RWPE2 (cell line): ENCODE data around the gene NR2C1.
"Not testable (repeated sequence)": the region's sequence is repeated elsewhere in the genome, so short reads cannot be mapped to it uniquely, and the experiment has no call there.

Source experiments
- ATAC-seq: fragments of 200-7000 bp; cut with Tn5 transposase; 3 replicates; pipeline ENCODE4 v1.9.1; 2021; ENCODE audit warnings: low read depth
- DNase-seq: peaks from one replicate; pipeline ENCODE4 v3.0.0-alpha.2; 2020; ENCODE audit warnings: low spot score
- H3K27ac ChIP-seq: fragments of 450-650 bp; 2 replicates; pipeline ENCODE4 v1.5.1; 2017; ENCODE audit warnings: mild to moderate bottlenecking; ENCODE audit not compliant: poor library complexity, severe bottlenecking
- H3K27me3 ChIP-seq: fragments of 250-450 bp; sonication (Bioruptor Pico); 2 replicates; pipeline ENCODE4 v1.5.1; 2021; ENCODE audit warnings: mild to moderate bottlenecking, moderate library complexity; ENCODE audit not compliant: insufficient read depth, poor library complexity, severe bottlenecking
- H3K36me3 ChIP-seq: fragments of 250-450 bp; sonication (Bioruptor Pico); 2 replicates; pipeline ENCODE4 v1.5.1; 2020; ENCODE audit warnings: low read depth, mild to moderate bottlenecking, moderate library complexity
- H3K4me1 ChIP-seq: fragments of 250-450 bp; sonication (Bioruptor Pico); 2 replicates; pipeline ENCODE4 v1.5.1; 2021; ENCODE audit warnings: mild to moderate bottlenecking, moderate library complexity; ENCODE audit not compliant: insufficient read depth, poor library complexity, severe bottlenecking
- H3K4me3 ChIP-seq: fragments of 250-450 bp; sonication (Bioruptor Pico); 2 replicates; pipeline ENCODE4 v1.5.1; 2021; ENCODE audit warnings: mild to moderate bottlenecking, moderate library complexity; ENCODE audit not compliant: severe bottlenecking
- H3K9me3 ChIP-seq: fragments of 250-450 bp; sonication (Bioruptor Pico); 2 replicates; pipeline ENCODE4 v1.5.1; 2021; ENCODE audit warnings: mild to moderate bottlenecking, moderate library complexity; ENCODE audit not compliant: severe bottlenecking
- TF ChIP-seq, protein P1 (sequence below): fragments of 450-650 bp; IDR thresholded peaks from one replicate; pipeline ENCODE4 v1.5.1; 2017; ENCODE audit warnings: mild to moderate bottlenecking, moderate library complexity; ENCODE audit not compliant: poor library complexity, severe bottlenecking

NR2C1 gene

DNA sequence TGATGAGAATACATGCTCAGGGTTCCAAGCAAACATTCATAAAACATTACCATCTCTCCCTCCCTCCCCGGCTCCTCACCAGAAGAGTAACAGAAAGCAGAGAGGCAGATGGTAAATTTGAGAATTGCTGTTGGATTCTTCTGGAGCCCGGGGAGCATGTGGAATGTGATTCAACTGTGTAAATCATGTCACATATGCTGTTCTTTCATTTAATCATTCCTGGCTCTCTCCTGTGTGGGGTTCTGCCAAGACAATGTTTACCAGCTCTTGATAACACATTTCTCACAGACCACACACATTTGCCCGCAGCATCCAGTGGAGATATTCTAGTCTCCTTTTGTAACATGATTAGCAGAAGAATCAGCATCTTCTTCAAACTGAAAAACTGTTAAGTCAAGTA lies 23.4 kb upstream of the NR2C1 start:
- Histone ChIP-seq H3K4me1 (peaks cover 4% of the 10 kb centered on the region), H3K27me3 (no peaks in the 10 kb centered on the region), H3K36me3 (peaks cover 83% of the 10 kb centered on the region), H3K4me3 (no peak overlapping the region), H3K9me3 (no peaks in the 10 kb centered on the region), H3K27ac (no peak overlapping the region)
- TF ChIP-seq, protein P1, sequence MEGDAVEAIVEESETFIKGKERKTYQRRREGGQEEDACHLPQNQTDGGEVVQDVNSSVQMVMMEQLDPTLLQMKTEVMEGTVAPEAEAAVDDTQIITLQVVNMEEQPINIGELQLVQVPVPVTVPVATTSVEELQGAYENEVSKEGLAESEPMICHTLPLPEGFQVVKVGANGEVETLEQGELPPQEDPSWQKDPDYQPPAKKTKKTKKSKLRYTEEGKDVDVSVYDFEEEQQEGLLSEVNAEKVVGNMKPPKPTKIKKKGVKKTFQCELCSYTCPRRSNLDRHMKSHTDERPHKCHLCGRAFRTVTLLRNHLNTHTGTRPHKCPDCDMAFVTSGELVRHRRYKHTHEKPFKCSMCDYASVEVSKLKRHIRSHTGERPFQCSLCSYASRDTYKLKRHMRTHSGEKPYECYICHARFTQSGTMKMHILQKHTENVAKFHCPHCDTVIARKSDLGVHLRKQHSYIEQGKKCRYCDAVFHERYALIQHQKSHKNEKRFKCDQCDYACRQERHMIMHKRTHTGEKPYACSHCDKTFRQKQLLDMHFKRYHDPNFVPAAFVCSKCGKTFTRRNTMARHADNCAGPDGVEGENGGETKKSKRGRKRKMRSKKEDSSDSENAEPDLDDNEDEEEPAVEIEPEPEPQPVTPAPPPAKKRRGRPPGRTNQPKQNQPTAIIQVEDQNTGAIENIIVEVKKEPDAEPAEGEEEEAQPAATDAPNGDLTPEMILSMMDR: no peak
- DNase-seq (no peak), ATAC-seq (no peak)

DNA sequence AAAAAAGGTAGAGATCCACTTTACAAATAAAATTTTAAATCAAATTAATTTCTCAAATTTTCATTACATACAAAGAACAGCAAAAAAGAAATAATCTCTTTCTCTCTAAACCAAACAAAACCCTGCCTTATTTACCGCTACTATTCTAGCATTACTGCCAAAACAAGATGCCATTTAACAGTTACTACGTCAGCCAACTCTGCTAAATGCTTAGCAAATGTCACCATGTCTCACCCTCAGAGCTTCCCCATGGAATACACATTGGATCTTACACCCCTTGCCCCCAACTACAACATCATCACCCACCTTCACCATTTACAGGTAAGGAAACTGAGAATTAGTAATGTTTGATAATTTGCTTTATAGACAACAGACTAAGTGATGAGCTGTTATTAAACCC lies 23.0 kb upstream of the NR2C1 start:
- Histone ChIP-seq H3K36me3 (peaks cover 84% of the 10 kb centered on the region), H3K27ac (no peak overlapping the region)
- no peak for ATAC-seq

DNA sequence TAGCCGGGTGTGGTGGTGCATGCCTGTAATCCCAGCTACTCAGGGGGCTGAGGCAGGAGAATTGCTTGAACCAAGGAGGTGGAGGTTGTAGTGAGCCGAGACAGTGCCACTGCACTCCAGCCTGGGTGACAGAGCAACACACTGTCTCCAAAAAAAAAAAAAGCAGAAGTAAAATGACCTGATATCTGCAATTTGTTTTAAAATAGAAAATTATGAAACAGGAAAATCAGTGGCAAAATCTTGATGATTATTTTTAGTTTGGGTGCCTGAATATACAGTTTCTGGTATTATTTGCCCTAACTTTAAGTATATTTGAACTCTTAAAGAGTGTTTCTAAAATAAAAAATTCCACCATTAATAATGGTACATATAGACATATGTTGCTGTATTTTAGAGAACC lies 22.4 kb upstream of the NR2C1 start:
- H3K4me3 ChIP-seq, H3K27me3 ChIP-seq, H3K4me1 ChIP-seq, H3K9me3 ChIP-seq, DNase-seq, H3K27ac ChIP-seq, ATAC-seq: not testable (repeated sequence)
- H3K36me3 ChIP-seq: peaks cover 84% of the 10 kb centered on the region

More for the DNA sequence above, 23.0 kb upstream of the NR2C1 start:
- H3K4me1 ChIP-seq: peaks cover 4% of the 10 kb centered on the region
- DNase-seq: no peak
- H3K9me3 ChIP-seq: no peaks in the 10 kb centered on the region
- no peaks in the 10 kb centered on the region for H3K27me3 ChIP-seq
- TF ChIP-seq, protein P1: no peak
- H3K4me3 ChIP-seq: no peak overlapping the region

DNA sequence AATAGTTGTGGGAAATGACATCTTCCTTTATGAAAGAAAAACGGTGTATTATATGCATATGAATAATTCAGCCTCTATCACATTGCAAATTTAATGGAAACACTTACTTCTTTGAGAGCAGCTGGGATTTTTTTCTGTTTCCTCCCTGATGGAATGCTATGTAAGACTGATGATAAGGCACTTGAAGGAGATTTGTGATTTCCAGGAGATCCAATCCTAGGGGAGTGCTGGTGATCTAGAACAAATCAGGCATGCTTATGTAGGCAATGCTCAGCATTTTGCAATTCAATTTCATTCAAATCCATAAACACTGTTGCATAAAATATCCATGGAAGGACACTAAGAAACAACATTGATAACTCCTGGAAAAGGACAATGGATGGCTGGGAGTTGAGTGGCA lies 16.0 kb upstream of the NR2C1 start:
- peaks cover 85% of the 10 kb centered on the region for H3K36me3 ChIP-seq
- H3K27ac ChIP-seq: no peak overlapping the region
- no peak for ATAC-seq
- TF ChIP-seq, protein P1: no peak
- H3K4me3 ChIP-seq: no peak overlapping the region
- no peaks in the 10 kb centered on the region for H3K9me3 ChIP-seq
- no peaks in the 10 kb centered on the region for H3K4me1 ChIP-seq
- no peaks in the 10 kb centered on the region for H3K27me3 ChIP-seq
- no peak for DNase-seq

DNA sequence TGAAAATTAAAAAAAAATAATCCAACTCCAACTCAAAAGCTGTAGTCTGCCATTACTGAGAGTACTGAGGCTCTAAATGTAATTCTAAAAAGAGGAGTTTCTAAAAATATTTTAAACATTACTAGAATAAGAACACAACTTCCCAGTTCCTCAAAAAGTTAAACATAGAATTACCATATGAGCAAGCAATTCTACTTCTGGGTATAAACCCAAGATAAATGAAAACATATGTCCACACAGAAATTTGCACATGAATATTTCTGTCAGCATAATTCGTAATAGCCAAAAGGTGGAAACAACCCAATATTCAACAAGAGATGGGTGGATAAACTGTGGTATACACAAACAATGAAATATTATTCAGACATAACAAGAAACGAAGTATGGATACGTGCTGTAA lies 15.0 kb upstream of the NR2C1 start:
- TF ChIP-seq, protein P1: no peak
- Histone ChIP-seq H3K4me1 (no peaks in the 10 kb centered on the region), H3K4me3 (no peak overlapping the region), H3K27me3 (no peaks in the 10 kb centered on the region), H3K27ac (no peak overlapping the region), H3K36me3 (peaks cover 91% of the 10 kb centered on the region), H3K9me3 (no peaks in the 10 kb centered on the region)
- DNase-seq (no peak), ATAC-seq (no peak)

DNA sequence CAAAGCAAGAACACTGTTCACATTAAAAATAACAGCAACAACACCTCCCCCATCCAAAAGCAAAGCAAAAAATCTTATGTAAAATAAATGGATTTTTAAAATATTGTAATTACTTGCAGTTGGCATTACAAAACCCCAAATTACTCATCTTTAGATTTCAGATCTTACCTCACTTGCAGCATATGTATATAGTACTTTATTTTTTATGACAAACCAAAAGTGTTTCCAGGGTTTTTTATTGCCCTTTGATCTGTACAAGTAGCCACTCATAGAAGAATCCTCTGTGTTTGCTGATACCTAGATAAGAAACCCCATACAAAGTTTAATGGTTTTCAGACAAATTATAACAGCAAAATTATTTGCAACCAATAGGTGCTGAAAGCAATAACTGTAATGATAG lies 12.2 kb upstream of the NR2C1 start:
- TF ChIP-seq, protein P1: no peak
- no peaks in the 10 kb centered on the region for H3K27me3 ChIP-seq
- ATAC-seq: no peak
- H3K4me3 ChIP-seq: no peak overlapping the region
- H3K4me1 ChIP-seq: no peaks in the 10 kb centered on the region
- H3K9me3 ChIP-seq: no peaks in the 10 kb centered on the region
- no peak overlapping the region for H3K27ac ChIP-seq
- peaks cover 85% of the 10 kb centered on the region for H3K36me3 ChIP-seq
- no peak for DNase-seq
